ENCODE measurements around the gene NDST4. TPM values are rescaled to one million over a fixed set of nuclear protein-coding genes. Genes with fewer than 3 reads are reported as not detected.

NDST4 gene
- polyA plus RNA-seq, 2 of the 4 experiments (the other 2 are of a cell fraction): 0.04 TPM; not detected in 1

DNA sequence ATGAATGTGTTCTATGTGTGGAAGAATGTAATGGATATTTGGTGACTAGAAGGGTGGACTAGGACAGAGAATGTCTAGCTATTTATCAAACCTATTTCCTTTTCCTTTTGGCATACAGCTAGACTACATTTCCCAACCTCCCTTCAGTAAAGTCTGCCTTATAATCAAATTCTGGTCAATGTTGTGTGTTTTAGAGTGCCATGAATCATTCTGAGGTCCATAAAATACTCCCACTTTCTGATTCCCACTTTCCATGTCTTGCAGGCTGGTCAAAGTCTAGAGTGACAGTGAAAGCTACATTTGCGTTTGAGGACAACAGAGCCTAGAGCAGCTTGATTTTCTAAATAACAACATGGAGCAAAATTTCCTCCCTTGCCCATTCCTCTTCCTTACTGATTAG is 297.7 kb downstream of the NDST4 start:
- H3K4me1 ChIP-seq: no peaks in the 10 kb centered on the region
- WGBS (ENCODE audit: missing lambda C conversion rate): 33% methylated on average over 1 of the region's 1 CpG
- H3K4me3 ChIP-seq: no peak overlapping the region
- ATAC-seq: no peak
- FAIRE-seq: no peak
- ChIA-PET POLR2A (no interaction called here), CTCF (interaction anchor here (0.6 to 1.1 kb wide), 2 partner anchors 8 kb away, joined by 3 to 4 read pairs; no protein-coding TSS in a partner anchor)
- H3K4me2 ChIP-seq: no peak overlapping the region
- no peak overlapping the region for H3K27ac ChIP-seq
- H3K9me3 ChIP-seq: no peaks in the 10 kb centered on the region
- TF ChIP-seq ESRRA (IDR thresholded peaks at IDR 0.05; ENCODE audit: borderline replicate concordance, low read length): no peak
- TF ChIP-seq FOSL2 (IDR thresholded peaks at IDR 0.05): no peak
- TF ChIP-seq FOSL2 (CRISPR knock-in tag; IDR thresholded peaks at IDR 0.05): no peak
- no peak for TF ChIP-seq POLR2AphosphoS2 (conservative IDR thresholded peaks at IDR 0.05; ENCODE audit: low read length)
- TF ChIP-seq USF2 (IDR thresholded peaks at IDR 0.05): no peak
- TF ChIP-seq EP300 (IDR thresholded peaks at IDR 0.05): no peak
- TF ChIP-seq CBX8 (IDR thresholded peaks at IDR 0.05): no peak
- TF ChIP-seq HOXA7 (CRISPR knock-in tag; IDR thresholded peaks at IDR 0.05): no peak
- TF ChIP-seq JUN (IDR thresholded peaks at IDR 0.05): no peak
- TF ChIP-seq TFCP2L1 (CRISPR knock-in tag; IDR thresholded peaks at IDR 0.05): no peak
- TF ChIP-seq CEBPB (IDR thresholded peaks at IDR 0.05): no peak
- TF ChIP-seq SMC3 (IDR thresholded peaks at IDR 0.05): no peak
- TF ChIP-seq, protein P1, sequence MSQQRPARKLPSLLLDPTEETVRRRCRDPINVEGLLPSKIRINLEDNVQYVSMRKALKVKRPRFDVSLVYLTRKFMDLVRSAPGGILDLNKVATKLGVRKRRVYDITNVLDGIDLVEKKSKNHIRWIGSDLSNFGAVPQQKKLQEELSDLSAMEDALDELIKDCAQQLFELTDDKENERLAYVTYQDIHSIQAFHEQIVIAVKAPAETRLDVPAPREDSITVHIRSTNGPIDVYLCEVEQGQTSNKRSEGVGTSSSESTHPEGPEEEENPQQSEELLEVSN (IDR thresholded peaks at IDR 0.05; ENCODE audit: borderline replicate concordance, low read depth): no peak
- no peak for TF ChIP-seq JUNB (IDR thresholded peaks at IDR 0.05)
- no peak for TF ChIP-seq POLR2A (IDR thresholded peaks at IDR 0.05; ENCODE audit: low read length)
- TF ChIP-seq FOSB (CRISPR knock-in tag; IDR thresholded peaks at IDR 0.05): no peak
- TF ChIP-seq HOXB13 (CRISPR knock-in tag; IDR thresholded peaks at IDR 0.05; ENCODE audit: low read depth): no peak
- TF ChIP-seq, protein P2, sequence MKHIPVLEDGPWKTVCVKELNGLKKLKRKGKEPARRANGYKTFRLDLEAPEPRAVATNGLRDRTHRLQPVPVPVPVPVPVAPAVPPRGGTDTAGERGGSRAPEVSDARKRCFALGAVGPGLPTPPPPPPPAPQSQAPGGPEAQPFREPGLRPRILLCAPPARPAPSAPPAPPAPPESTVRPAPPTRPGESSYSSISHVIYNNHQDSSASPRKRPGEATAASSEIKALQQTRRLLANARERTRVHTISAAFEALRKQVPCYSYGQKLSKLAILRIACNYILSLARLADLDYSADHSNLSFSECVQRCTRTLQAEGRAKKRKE (CRISPR knock-in tag; IDR thresholded peaks at IDR 0.05; ENCODE audit: low read depth): no peak
- TF ChIP-seq ZNF302 (CRISPR knock-in tag; IDR thresholded peaks at IDR 0.05): no peak
- no peak for TF ChIP-seq CTCF (IDR thresholded peaks at IDR 0.05)
- no peak for TF ChIP-seq FOXS1 (CRISPR knock-in tag; IDR thresholded peaks at IDR 0.05)
- DNase-seq (ENCODE audit: low read depth in 1 of 2, low spot score in 1 of 2): no peak

DNA sequence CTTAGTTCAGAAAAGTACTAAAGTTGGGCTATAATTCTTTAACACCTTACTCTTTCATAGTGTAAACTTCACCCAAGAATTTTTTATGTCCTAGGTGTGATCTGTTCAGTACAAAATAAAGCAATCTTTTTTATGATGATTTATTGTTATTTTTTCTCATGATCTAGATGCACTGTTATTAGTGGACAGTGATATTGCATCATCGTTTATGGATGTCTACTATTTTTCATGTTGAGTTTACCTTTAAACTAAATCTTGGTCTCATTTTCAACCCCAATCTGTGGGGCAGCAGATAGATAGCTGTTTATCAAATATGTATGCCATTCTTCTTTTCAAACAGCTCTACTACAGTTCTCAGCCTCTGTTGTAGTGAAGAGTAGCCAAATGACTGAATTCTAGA is 299.5 kb downstream of the NDST4 start:
- no peaks in the 10 kb centered on the region for H3K4me1 ChIP-seq
- H3K4me2 ChIP-seq: no peak overlapping the region
- H3K27ac ChIP-seq: no peak overlapping the region
- H3K9me3 ChIP-seq: no peaks in the 10 kb centered on the region
- ATAC-seq (no peak), FAIRE-seq (no peak), DNase-seq (ENCODE audit: low read depth in 1 of 2, low spot score in 1 of 2) (no peak)
- CTCF ChIA-PET: no interaction called here
- WGBS (ENCODE audit: missing lambda C conversion rate): 0% methylated on average over 1 of the region's 1 CpG
- no peak overlapping the region for H3K4me3 ChIP-seq
- POLR2A ChIA-PET: no interaction called here
- TF ChIP-seq HOXB5 (CRISPR knock-in tag; IDR thresholded peaks at IDR 0.05) (no peak), KDM1A (IDR thresholded peaks at IDR 0.05; ENCODE audit: low read depth) (no peak), REST (IDR thresholded peaks at IDR 0.05) (no peak), TFCP2L1 (CRISPR knock-in tag; IDR thresholded peaks at IDR 0.05) (no peak), HDAC2 (IDR thresholded peaks at IDR 0.05) (no peak), ESRRA (IDR thresholded peaks at IDR 0.05; ENCODE audit: borderline replicate concordance, low read length) (no peak), CTCF (IDR thresholded peaks at IDR 0.05) (no peak), FOSL2 (IDR thresholded peaks at IDR 0.05) (no peak), FOSL2 (CRISPR knock-in tag; IDR thresholded peaks at IDR 0.05) (no peak), HMGXB4 (CRISPR knock-in tag; IDR thresholded peaks at IDR 0.05; ENCODE audit: borderline replicate concordance) (no peak), JUNB (IDR thresholded peaks at IDR 0.05) (no peak), EP300 (IDR thresholded peaks at IDR 0.05) (no peak), NR3C1 (IDR thresholded peaks at IDR 0.05) (no peak)
